OCI-LY7 (cell line): ENCODE results near the gene NFATC3. TPM values are rescaled to one million over a fixed set of nuclear protein-coding genes. Genes with fewer than 3 reads are reported as not detected.

Experiments used
- BruUV-seq: library from RNA; stranded (reverse); fragments of 400-500 nt; replicated peaks from 2 replicates; lab custom pipeline; 2021; lab: Mats Ljungman, UMichigan
- CTCF ChIA-PET: fragments of 300-600 bp; sonication (Branson Sonifier 250); formaldehyde crosslinking; loops from one replicate; lab custom pipeline; 2022; ENCODE audit warnings: antibody characterized with exemption; ENCODE audit not compliant: unreplicated experiment; lab: Charles Lee
- POLR2A ChIA-PET: fragments of 300-600 bp; sonication (Branson Sonifier 250); formaldehyde crosslinking; loops from one replicate; lab custom pipeline; 2022; ENCODE audit warnings: antibody characterized with exemption; lab: Charles Lee
- DNase-seq: peaks from one replicate; pipeline ENCODE4 v3.0.0-alpha.2; 2015; ENCODE audit warnings: low spot score
- H2AFZ ChIP-seq: fragments of 200-600 bp; sonication (generic), shearing (Covaris generic); 2 replicates; pipeline ENCODE4 v1.6.1; 2014; ENCODE audit warnings: mild to moderate bottlenecking, antibody characterized with exemption, low read length, moderate library complexity
- H3K27ac ChIP-seq: fragments of 200-600 bp; sonication (generic); 2 replicates; pipeline ENCODE4 v1.5.1; 2014; ENCODE audit warnings: mixed run types, low read depth, mild to moderate bottlenecking, moderate library complexity, low read length, inconsistent platforms; ENCODE audit not compliant: poor library complexity, severe bottlenecking
- H3K36me3 ChIP-seq: fragments of 200-600 bp; sonication (generic); 2 replicates; pipeline ENCODE4 v1.6.1; 2014; ENCODE audit warnings: mild to moderate bottlenecking, antibody characterized with exemption, low read length, moderate library complexity, mixed read lengths; ENCODE audit not compliant: insufficient read depth
- H3K4me1 ChIP-seq: fragments of 200-600 bp; sonication (generic); 2 replicates; pipeline ENCODE4 v1.5.1; 2014; ENCODE audit warnings: mild to moderate bottlenecking, low read length; ENCODE audit not compliant: insufficient read depth, poor library complexity, severe bottlenecking
- H3K4me2 ChIP-seq: fragments of 200-600 bp; sonication (generic); 2 replicates; pipeline ENCODE4 v1.6.1; 2014; ENCODE audit warnings: mild to moderate bottlenecking, low read length
- H3K4me3 ChIP-seq: fragments of 200-600 bp; sonication (generic); 2 replicates; pipeline ENCODE4 v1.5.1; 2014; ENCODE audit warnings: mild to moderate bottlenecking, low read depth, low read length; ENCODE audit not compliant: poor library complexity, severe bottlenecking
- H3K79me2 ChIP-seq: fragments of 200-600 bp; sonication (generic); 2 replicates; pipeline ENCODE4 v1.6.1; 2016; ENCODE audit warnings: low read depth, mild to moderate bottlenecking, low read length, moderate library complexity, mixed read lengths; ENCODE audit not compliant: insufficient read depth
- H3K9me2 ChIP-seq: fragments of 200-600 bp; sonication (generic); 2 replicates; pipeline ENCODE4 v1.6.1; 2016; ENCODE audit warnings: mild to moderate bottlenecking, low read length, mixed read lengths; ENCODE audit not compliant: insufficient read depth
- H3K9me3 ChIP-seq: fragments of 200-600 bp; sonication (generic); 2 replicates; pipeline ENCODE4 v1.6.1; 2014; ENCODE audit warnings: mild to moderate bottlenecking, mixed run types, low read length, mixed read lengths
- H4K20me1 ChIP-seq: fragments of 200-600 bp; sonication (generic); 2 replicates; pipeline ENCODE4 v1.6.1; 2014; ENCODE audit warnings: mild to moderate bottlenecking, antibody characterized with exemption, low read length, moderate library complexity, mixed read lengths; ENCODE audit not compliant: insufficient read depth
- EZH2phosphoT487 ChIP-seq: fragments of 200-600 bp; sonication (generic); IDR thresholded peaks from 2 replicates; pipeline ENCODE4 v1.6.1; 2018; ENCODE audit warnings: low read depth, borderline replicate concordance, mild to moderate bottlenecking, mixed run types, antibody characterized with exemption, low read length, moderate library complexity, mixed read lengths
- intact Hi-C: fragments of 100-400 bp; cut with micrococcal nuclease; formaldehyde crosslinking; loops from one replicate; pipeline ENCODE4 v1.10.0; 2022; ENCODE audit not compliant: unreplicated experiment
- total RNA-seq, 2 experiments: library from RNA; depleted of rRNA in 1 of 2; stranded (reverse); fragments of >200 nt in 1 of 2; shearing (Covaris generic) in 1 of 2; gene quantifications; 2 replicates each; pipeline ENCODE4 v1.2.3, GENCODE V29; 2014 to 2022
- TF ChIP-seq, protein P1 (sequence below): fragments of 200-600 bp; sonication (generic); conservative IDR thresholded peaks from 2 replicates; pipeline ENCODE4 v1.5.1; 2014; ENCODE audit warnings: mild to moderate bottlenecking, antibody characterized with exemption, low read length, moderate library complexity, mixed read lengths

The NFATC3 gene
- total RNA-seq, 2 experiments from 2014 or later = 73.4 to 76.0 TPM

DNA sequence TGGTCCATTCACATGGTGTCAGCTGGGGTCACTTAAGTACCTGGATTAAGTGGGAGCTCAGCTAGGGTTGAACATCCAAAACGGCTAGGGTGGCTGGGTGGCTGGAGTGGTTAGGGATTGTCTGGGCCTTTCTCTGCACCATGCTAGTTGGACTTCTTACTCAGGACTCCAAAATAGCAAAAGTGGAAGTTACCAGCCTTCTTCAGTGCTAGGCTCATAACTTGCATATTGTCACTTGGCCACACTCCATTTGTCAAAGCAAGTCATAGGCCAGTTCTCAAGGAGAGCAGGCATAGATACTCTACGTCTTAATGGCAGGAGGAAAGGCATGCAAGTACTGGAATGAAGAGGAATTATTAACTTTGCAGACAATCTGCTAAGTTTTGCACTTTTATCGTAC is 81.1 kb downstream of the NFATC3 start:
- TF ChIP-seq, protein P1, sequence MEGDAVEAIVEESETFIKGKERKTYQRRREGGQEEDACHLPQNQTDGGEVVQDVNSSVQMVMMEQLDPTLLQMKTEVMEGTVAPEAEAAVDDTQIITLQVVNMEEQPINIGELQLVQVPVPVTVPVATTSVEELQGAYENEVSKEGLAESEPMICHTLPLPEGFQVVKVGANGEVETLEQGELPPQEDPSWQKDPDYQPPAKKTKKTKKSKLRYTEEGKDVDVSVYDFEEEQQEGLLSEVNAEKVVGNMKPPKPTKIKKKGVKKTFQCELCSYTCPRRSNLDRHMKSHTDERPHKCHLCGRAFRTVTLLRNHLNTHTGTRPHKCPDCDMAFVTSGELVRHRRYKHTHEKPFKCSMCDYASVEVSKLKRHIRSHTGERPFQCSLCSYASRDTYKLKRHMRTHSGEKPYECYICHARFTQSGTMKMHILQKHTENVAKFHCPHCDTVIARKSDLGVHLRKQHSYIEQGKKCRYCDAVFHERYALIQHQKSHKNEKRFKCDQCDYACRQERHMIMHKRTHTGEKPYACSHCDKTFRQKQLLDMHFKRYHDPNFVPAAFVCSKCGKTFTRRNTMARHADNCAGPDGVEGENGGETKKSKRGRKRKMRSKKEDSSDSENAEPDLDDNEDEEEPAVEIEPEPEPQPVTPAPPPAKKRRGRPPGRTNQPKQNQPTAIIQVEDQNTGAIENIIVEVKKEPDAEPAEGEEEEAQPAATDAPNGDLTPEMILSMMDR = no peak
- TF ChIP-seq EZH2phosphoT487 = no peak
- ChIA-PET POLR2A (interaction anchor here (1.0 kb wide), 1 partner anchor 29 kb away, joined by 3 read pairs; no protein-coding TSS in a partner anchor), CTCF (no interaction called here)
- Histone ChIP-seq H3K9me3 (no peaks in the 10 kb centered on the region), H3K4me2 (no peak overlapping the region), H3K4me3 (no peak overlapping the region), H3K36me3 (peaks cover 61% of the 10 kb centered on the region), H3K4me1 (no peaks in the 10 kb centered on the region), H3K27ac (no peak overlapping the region), H4K20me1 (no peaks in the 10 kb centered on the region), H3K9me2 (no peaks in the 10 kb centered on the region), H2AFZ (no peak overlapping the region), H3K79me2 (no peaks in the 10 kb centered on the region)
- intact Hi-C loops = no loop called here
- no peak for DNase-seq
- no TSS peak for BruUV-seq

DNA sequence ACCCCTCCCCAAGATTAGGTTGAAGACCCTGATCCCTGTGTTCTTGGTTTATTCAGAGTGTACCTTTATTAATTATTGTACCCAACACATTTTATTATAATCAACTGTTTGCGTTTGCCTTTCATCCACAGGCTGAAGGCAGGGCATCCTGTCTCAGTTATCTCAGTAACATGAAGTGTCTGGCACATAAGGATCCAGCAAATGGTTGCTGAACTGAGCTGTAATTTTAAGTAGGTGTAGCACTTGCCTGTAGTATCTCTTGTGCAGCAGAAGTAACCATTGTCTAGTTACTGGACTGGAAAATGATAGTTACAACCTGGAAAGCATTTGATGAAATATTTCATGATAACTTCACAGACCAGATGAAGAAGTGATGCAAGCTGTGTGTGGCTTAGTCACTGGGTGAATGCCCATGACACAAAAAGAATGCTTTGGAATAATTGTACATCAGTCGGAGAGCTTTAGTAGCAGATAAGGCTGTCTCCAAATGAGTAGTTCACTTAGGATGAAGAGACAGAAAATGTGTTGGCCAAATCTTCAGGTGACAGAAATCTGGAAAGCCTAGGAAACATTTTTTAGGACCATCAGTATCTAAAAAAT is 94.1 kb downstream of the NFATC3 start:
- Histone ChIP-seq H3K4me1 (no peaks in the 10 kb centered on the region), H3K27ac (no peak overlapping the region), H3K79me2 (no peaks in the 10 kb centered on the region), H3K4me2 (no peak overlapping the region), H3K9me2 (no peaks in the 10 kb centered on the region), H4K20me1 (no peaks in the 10 kb centered on the region), H3K36me3 (peaks cover 84% of the 10 kb centered on the region), H2AFZ (no peak overlapping the region), H3K4me3 (no peak overlapping the region), H3K9me3 (no peaks in the 10 kb centered on the region)
- ChIA-PET POLR2A (interaction anchor here (0.5 to 0.8 kb wide), 4 partner anchors 8 to 387 kb away, joined by 3 read pairs; no protein-coding TSS in a partner anchor), CTCF (no interaction called here)
- DNase-seq = no peak
- intact Hi-C loops = no loop called here
- TF ChIP-seq EZH2phosphoT487 = no peak
- TF ChIP-seq, protein P1 = no peak
- BruUV-seq = no TSS peak

GRCh38 chr16:68179855-68180254 is 94.7 kb downstream of the NFATC3 start:
- Histone ChIP-seq H4K20me1 (no peaks in the 10 kb centered on the region), H3K27ac (no peak overlapping the region), H3K4me3 (no peak overlapping the region), H3K9me3 (no peaks in the 10 kb centered on the region), H3K36me3 (peaks cover 82% of the 10 kb centered on the region), H3K4me2 (no peak overlapping the region), H3K4me1 (no peaks in the 10 kb centered on the region), H2AFZ (no peak overlapping the region), H3K79me2 (no peaks in the 10 kb centered on the region), H3K9me2 (no peaks in the 10 kb centered on the region)
- CTCF ChIA-PET = no interaction called here
- no peak for DNase-seq
- intact Hi-C loops = no loop called here
- POLR2A ChIA-PET = interaction anchor here (0.8 kb wide), 1 partner anchor 13 kb away, joined by 3 read pairs; no protein-coding TSS in a partner anchor
- TF ChIP-seq, protein P1 = no peak
- no peak for TF ChIP-seq EZH2phosphoT487
- no TSS peak for BruUV-seq
